ENCODE measurements around the gene NRAP.
A peak's percentile ranks its signal among the peaks of the same experiment; 100 is the strongest.
"Not testable (repeated sequence)": the region's sequence is repeated elsewhere in the genome, so short reads cannot be mapped to it uniquely, and the experiment has no call there.

The NRAP gene

GRCh38 chr10:113680190-113681111 is 16.6 kb upstream of the NRAP start:
- peak; percentile 21 to 32 for DNase-seq

GRCh38 chr10:113679463-113680189 is 15.8 kb upstream of the NRAP start, which contains the start of gene CASP7:
Gene CASP7 (plus strand): TSS chr10:113679912. CDS start chr10:113697494, 17,582 bp downstream.
- peak; percentile 73 to 84 for DNase-seq

GRCh38 chr10:113666682-113667252 is 2.9 kb upstream of the NRAP start:
- no peak for DNase-seq

GRCh38 chr10:113665806-113666354 is 2.0 kb upstream of the NRAP start:
- DNase-seq, result no peak

GRCh38 chr10:113665352-113665751 is 1.5 kb upstream of the NRAP start:
- DNase-seq, result no peak

- no peak for DNase-seq
Observed at GRCh38 chr10:113663142-113663541, 699 bp downstream of the NRAP start.

GRCh38 chr10:113661332-113661731 is 2.5 kb downstream of the NRAP start:
- DNase-seq, result no peak

GRCh38 chr10:113657544-113657943 is 6.3 kb downstream of the NRAP start:
- no peak for DNase-seq

- DNase-seq, result no peak
Observed at GRCh38 chr10:113656896-113657295, 6.9 kb downstream of the NRAP start.

GRCh38 chr10:113652456-113652855 is 11.4 kb downstream of the NRAP start:
- not testable (repeated sequence) for DNase-seq

GRCh38 chr10:113651898-113652297 is 11.9 kb downstream of the NRAP start:
- DNase-seq, result no peak

- no peak for DNase-seq
Observed at GRCh38 chr10:113651021-113651420, 12.8 kb downstream of the NRAP start.

- DNase-seq, result no peak
Observed at GRCh38 chr10:113650172-113650571, 13.7 kb downstream of the NRAP start.

- DNase-seq, result no peak
Observed at GRCh38 chr10:113648478-113648877, 15.4 kb downstream of the NRAP start.

- DNase-seq, result no peak
Observed at GRCh38 chr10:113647812-113648211, 16.0 kb downstream of the NRAP start.

- no peak for DNase-seq
Observed at GRCh38 chr10:113646336-113647201, 17.3 kb downstream of the NRAP start.

- DNase-seq, result no peak
Observed at GRCh38 chr10:113644185-113645120, 19.4 kb downstream of the NRAP start.

- no peak for DNase-seq
Observed at GRCh38 chr10:113643183-113643582, 20.7 kb downstream of the NRAP start.

GRCh38 chr10:113641702-113642101 is 22.1 kb downstream of the NRAP start:
- no peak for DNase-seq

GRCh38 chr10:113639966-113640365 is 23.9 kb downstream of the NRAP start:
- DNase-seq, result no peak
